Epithelial cell of proximal tubule (primary cell): ENCODE results near the gene CHDH. TPM values are rescaled to one million over a fixed set of nuclear protein-coding genes. Genes with fewer than 3 reads are reported as not detected.

Source experiments
- DNase-seq: peaks from one replicate; pipeline ENCODE4 v3.0.0-alpha.2; 2011; ENCODE audit warnings: low read depth
- H3K4me3 ChIP-seq: 2 replicates; pipeline ENCODE4 v1.5.1; 2011; ENCODE audit warnings: low read depth, mild to moderate bottlenecking, low read length
- total RNA-seq: library from RNA; depleted of rRNA; stranded (reverse); fragments of >200 nt; gene quantifications from 2 replicates; pipeline ENCODE4 v1.2.3, GENCODE V29; 2015
- TF ChIP-seq, protein P1 (sequence below): conservative IDR thresholded peaks from 2 replicates; pipeline ENCODE4 v1.5.1; 2012; ENCODE audit warnings: low read depth, mild to moderate bottlenecking, low read length

CHDH gene
- total RNA-seq, 1 donor from 2014 or later = 9.2 TPM

DNA sequence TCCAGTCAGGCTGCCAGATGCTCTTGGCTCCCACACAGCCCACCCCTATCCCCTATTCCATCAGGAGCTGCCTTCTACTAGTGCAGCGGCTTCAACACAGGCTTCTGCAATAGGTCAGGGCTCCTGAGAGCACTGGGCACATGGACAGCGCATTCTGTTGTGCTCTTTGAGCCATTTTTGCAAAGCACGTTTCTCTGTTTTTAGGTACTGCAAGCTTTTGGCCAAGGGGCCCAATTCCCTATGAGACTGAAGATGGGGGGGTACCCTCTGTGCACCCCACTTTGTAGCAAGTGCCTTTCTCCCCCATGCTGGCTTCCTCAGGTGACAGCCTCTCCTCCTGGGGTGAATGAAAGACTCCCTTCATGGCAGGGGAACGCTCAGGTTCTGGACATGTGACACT lies 31.2 kb downstream of the CHDH start:
- H3K4me3 ChIP-seq = no peak overlapping the region
- no peak for DNase-seq

DNA sequence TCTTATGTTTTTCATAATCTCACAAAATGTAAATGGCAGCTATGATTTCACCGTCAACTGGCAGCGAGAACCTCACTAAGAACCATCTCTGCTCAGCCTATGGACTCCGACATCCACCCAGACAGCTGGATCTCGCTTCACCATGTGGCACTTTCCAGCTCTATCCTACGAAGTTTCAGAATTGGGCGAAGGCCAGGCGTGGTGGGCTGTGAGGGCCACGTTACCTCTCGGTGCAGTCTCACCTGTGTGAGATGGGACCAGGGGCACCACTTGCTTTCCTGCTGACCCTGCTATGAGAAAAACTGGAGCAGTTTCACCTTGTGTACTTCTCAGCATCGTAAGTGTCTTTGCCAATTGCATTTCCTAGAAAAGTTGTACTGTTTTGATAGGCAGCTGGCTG lies 32.3 kb downstream of the CHDH start:
- TF ChIP-seq, protein P1, sequence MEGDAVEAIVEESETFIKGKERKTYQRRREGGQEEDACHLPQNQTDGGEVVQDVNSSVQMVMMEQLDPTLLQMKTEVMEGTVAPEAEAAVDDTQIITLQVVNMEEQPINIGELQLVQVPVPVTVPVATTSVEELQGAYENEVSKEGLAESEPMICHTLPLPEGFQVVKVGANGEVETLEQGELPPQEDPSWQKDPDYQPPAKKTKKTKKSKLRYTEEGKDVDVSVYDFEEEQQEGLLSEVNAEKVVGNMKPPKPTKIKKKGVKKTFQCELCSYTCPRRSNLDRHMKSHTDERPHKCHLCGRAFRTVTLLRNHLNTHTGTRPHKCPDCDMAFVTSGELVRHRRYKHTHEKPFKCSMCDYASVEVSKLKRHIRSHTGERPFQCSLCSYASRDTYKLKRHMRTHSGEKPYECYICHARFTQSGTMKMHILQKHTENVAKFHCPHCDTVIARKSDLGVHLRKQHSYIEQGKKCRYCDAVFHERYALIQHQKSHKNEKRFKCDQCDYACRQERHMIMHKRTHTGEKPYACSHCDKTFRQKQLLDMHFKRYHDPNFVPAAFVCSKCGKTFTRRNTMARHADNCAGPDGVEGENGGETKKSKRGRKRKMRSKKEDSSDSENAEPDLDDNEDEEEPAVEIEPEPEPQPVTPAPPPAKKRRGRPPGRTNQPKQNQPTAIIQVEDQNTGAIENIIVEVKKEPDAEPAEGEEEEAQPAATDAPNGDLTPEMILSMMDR = no peak
- no peak for DNase-seq
- H3K4me3 ChIP-seq = no peak overlapping the region

More for the DNA sequence above, 31.2 kb downstream of the CHDH start:
- TF ChIP-seq, protein P1 = no peak

- no peak overlapping the region for H3K4me3 ChIP-seq
- TF ChIP-seq, protein P1 = no peak
- DNase-seq = no peak
Measured at GRCh38 chr3:53813229-53813628, 33.0 kb downstream of the CHDH start.

DNA sequence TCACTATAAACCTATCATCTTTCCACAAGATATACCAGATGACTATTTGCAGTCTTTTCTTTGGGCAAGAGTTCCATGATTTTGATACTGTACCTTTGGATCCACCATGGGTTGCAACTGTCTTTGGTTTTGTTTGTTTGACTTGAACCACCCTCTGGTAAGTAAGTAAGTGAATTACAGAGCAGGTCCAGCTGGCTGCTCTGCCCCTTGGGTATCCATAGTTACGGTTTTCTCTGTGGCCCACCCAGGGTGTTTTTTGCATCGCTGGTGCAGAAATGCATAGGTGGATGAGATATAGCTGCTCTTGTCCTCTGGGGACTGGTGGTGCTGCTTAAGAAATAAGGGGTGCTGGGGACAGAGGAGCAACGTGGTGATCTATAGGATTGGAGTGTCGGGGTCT lies 33.8 kb downstream of the CHDH start:
- TF ChIP-seq, protein P1 = peak; percentile 4
- H3K4me3 ChIP-seq = no peak overlapping the region
- no peak for DNase-seq

GRCh38 chr3:53811143-53811927 lies 34.9 kb downstream of the CHDH start:
- TF ChIP-seq, protein P1 = no peak
- DNase-seq = no peak

DNA sequence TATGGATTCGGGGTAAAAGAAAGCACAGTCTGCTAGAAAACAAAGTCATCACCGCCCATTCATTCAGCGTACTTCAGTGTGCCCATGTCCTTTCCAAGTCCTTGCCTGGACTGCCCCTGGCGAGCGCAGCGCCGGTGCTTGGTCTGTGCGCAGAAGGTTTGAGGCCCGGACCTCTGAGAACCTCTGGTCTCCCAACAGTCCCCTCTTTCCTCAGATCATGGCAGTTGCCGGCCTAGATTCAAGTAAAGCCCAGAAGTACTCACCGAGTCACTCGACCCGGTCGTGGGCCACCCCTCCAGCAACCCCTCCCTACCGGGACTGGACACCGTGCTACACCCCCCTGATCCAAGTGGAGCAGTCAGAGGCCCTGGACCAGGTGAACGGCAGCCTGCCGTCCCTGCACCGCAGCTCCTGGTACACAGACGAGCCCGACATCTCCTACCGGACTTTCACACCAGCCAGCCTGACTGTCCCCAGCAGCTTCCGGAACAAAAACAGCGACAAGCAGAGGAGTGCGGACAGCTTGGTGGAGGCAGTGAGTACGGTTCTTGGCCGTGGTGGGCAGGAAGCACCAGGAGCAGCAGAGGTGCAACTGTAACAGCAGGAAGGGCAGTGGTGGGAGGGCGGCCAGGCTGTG lies 36.3 kb downstream of the CHDH start:
- H3K4me3 ChIP-seq = no peak overlapping the region
- DNase-seq = no peak

More at GRCh38 chr3:53811143-53811927, 34.9 kb downstream of the CHDH start:
- no peak overlapping the region for H3K4me3 ChIP-seq

More for the DNA sequence above, 36.3 kb downstream of the CHDH start:
- TF ChIP-seq, protein P1 = no peak
